Vagina (tissue), 2 donors: Measurements from ENCODE around the gene SOX9. TPM values are rescaled to one million over a fixed set of nuclear protein-coding genes. Genes with fewer than 3 reads are reported as not detected.

Experiments used
- DNase-seq, 2 donors: peaks; one replicate each; pipeline ENCODE4 v3.0.0-alpha.2; 2017; ENCODE audit errors: extremely low spot score in 2 of 2
- H3K27ac ChIP-seq: fragments of 200-600 bp; sonication (generic); one replicate; pipeline ENCODE4 v1.5.1; 2019
- H3K27me3 ChIP-seq: fragments of 200-600 bp; sonication (generic); one replicate; pipeline ENCODE4 v1.5.1; 2019
- H3K36me3 ChIP-seq, 2 donors: fragments of 200-600 bp; sonication (generic); one replicate each; pipeline ENCODE4 v1.5.1; 2017 to 2019
- H3K4me1 ChIP-seq: fragments of 200-600 bp; sonication (generic); one replicate; pipeline ENCODE4 v1.5.1; 2019
- H3K4me3 ChIP-seq, 2 donors: fragments of 200-600 bp; sonication (generic); 1 replicate in 1 of 2; 2 replicates in 1 of 2; pipeline ENCODE4 v1.5.1; 2016 to 2019
- H3K9me3 ChIP-seq: fragments of 200-600 bp; sonication (generic); one replicate; pipeline ENCODE4 v1.5.1; 2019
- CTCF ChIP-seq, 3 experiments: fragments of 450-650 bp in 2 of 3; fragments of 200-600 bp in 1 of 3; sonication (generic) in 1 of 3; IDR thresholded peaks; one replicate each; pipeline ENCODE4 v1.5.1; 2017 to 2019; ENCODE audit warnings: antibody characterized with exemption in 3 of 3, mild to moderate bottlenecking in 2 of 3, moderate library complexity in 2 of 3
- POLR2A ChIP-seq, 2 donors: fragments of 450-650 bp; IDR thresholded peaks; one replicate each; pipeline ENCODE4 v1.6.1; 2017; ENCODE audit warnings: antibody characterized with exemption in 2 of 2, mild to moderate bottlenecking in 2 of 2, moderate library complexity in 2 of 2
- POLR2AphosphoS5 ChIP-seq, 2 donors: sonication (generic); formaldehyde crosslinking; IDR thresholded peaks; one replicate each; pipeline ENCODE4 v1.9.0; 2017; ENCODE audit warnings: antibody characterized with exemption in 2 of 2, mild to moderate bottlenecking in 2 of 2, low read depth in 1 of 2; ENCODE audit not compliant: insufficient read depth in 1 of 2
- intact Hi-C: fragments of 100-400 bp; cut with DNase I; formaldehyde crosslinking; loops from one replicate; pipeline ENCODE4 v1.15.1; 2023
- total RNA-seq: library from RNA; depleted of rRNA; stranded (reverse); fragments of >200 nt; gene quantifications from one replicate; pipeline ENCODE4 v1.2.3, GENCODE V29; 2016

SOX9 gene
- total RNA-seq, 1 donor from 2014 or later = 22.8 TPM

- TF ChIP-seq CTCF (IDR thresholded peaks at IDR 0.05) (no peak), POLR2AphosphoS5 (IDR thresholded peaks at IDR 0.05; ENCODE audit: insufficient read depth in 1 of 2, low read depth in 1 of 2) (no peak), POLR2A (IDR thresholded peaks at IDR 0.05) (no peak)
- intact Hi-C loops = no loop called here
- Histone ChIP-seq H3K36me3 (no peaks in the 10 kb centered on the region), H3K4me1 (peaks cover 32% of the 10 kb centered on the region), H3K9me3 (no peaks in the 10 kb centered on the region), H3K27me3 (peaks cover 12% of the 10 kb centered on the region), H3K27ac (no peak overlapping the region), H3K4me3 (no peak overlapping the region)
- no peak for DNase-seq
Observed at GRCh38 chr17:72115781-72116525, 4.9 kb upstream of the SOX9 start.

- intact Hi-C loops = no loop called here
Observed at GRCh38 chr17:72116661-72117521, 3.9 kb upstream of the SOX9 start.

GRCh38 chr17:72117535-72118334 is 3.1 kb upstream of the SOX9 start:
- H3K4me1 ChIP-seq = peaks cover 50% of the 10 kb centered on the region
- H3K27me3 ChIP-seq = peaks cover 23% of the 10 kb centered on the region
- no peak overlapping the region for H3K27ac ChIP-seq

More at GRCh38 chr17:72116661-72117521, 3.9 kb upstream of the SOX9 start:
- DNase-seq = no peak
- TF ChIP-seq CTCF (IDR thresholded peaks at IDR 0.05) = no peak
- TF ChIP-seq POLR2A (IDR thresholded peaks at IDR 0.05) = no peak
- TF ChIP-seq POLR2AphosphoS5 (IDR thresholded peaks at IDR 0.05; ENCODE audit: insufficient read depth in 1 of 2, low read depth in 1 of 2) = no peak
- Histone ChIP-seq H3K27me3 (peaks cover 19% of the 10 kb centered on the region), H3K36me3 (no peaks in the 10 kb centered on the region), H3K4me1 (peaks cover 42% of the 10 kb centered on the region), H3K4me3 (peak overlapping the region; percentile 12 to 37), H3K27ac (no peak overlapping the region), H3K9me3 (no peaks in the 10 kb centered on the region)

More at GRCh38 chr17:72117535-72118334, 3.1 kb upstream of the SOX9 start:
- no peak for DNase-seq
- no peaks in the 10 kb centered on the region for H3K9me3 ChIP-seq
- TF ChIP-seq POLR2AphosphoS5 (IDR thresholded peaks at IDR 0.05; ENCODE audit: insufficient read depth in 1 of 2, low read depth in 1 of 2) = no peak
- TF ChIP-seq CTCF (IDR thresholded peaks at IDR 0.05) = no peak
- no peak for TF ChIP-seq POLR2A (IDR thresholded peaks at IDR 0.05)
- no peaks in the 10 kb centered on the region for H3K36me3 ChIP-seq
- H3K4me3 ChIP-seq = peak overlapping the region; percentile 12 to 37
- intact Hi-C loops = no loop called here
